ENCODE results near the gene ARHGEF10L. TPM values are rescaled to one million over a fixed set of nuclear protein-coding genes. Genes with fewer than 3 reads are reported as not detected.

The ARHGEF10L gene
- total RNA-seq, 4 donors from 2014 or later, result 30.0 to 61.4 (median 44.7) TPM

DNA sequence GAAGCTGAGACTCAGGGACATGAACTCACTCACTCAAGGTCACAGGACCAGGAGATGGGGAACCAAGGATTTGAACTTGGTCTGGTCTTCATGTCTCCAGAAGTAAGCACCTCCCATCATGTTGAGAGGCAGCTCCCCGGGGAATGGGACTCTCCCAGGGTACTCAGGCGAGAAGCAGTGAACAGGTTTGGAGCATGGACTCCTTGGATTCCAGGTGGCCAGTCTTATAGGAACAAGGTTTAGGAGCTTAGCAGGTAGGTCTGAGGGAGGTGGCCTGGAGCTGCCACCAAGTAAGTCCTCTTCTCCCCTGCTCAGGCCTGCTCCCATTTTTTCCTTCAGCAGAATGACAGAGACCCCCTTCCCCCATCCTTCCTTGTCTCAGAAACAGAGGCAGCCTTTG lies 14.9 kb upstream of the ARHGEF10L start:
- H3K4me3 ChIP-seq, result no peak overlapping the region
- H3K36me3 ChIP-seq, result no peaks in the 10 kb centered on the region
- no peak for DNase-seq
- TF ChIP-seq POLR2A (IDR thresholded peaks at IDR 0.05) (no peak), CTCF (IDR thresholded peaks at IDR 0.05) (no peak)
- H3K27me3 ChIP-seq, result peaks cover 0 to 3% (median 0%) of the 10 kb centered on the region in 4 donors
- WGBS, 2 donors, result 27 to 73% methylated on average over 2 of the region's 2 CpGs
- peaks cover 36 to 88% (median 41%) of the 10 kb centered on the region in 3 donors for H3K4me1 ChIP-seq
- intact Hi-C loops (cut with DNase I), result no loop called here
- H3K27ac ChIP-seq, result peak overlapping the region; percentile 18 to 93 (median 86)
- H3K9me3 ChIP-seq, result no peaks in the 10 kb centered on the region

GRCh38 chr1:17525996-17526686 lies 13.4 kb upstream of the ARHGEF10L start:
- 52 to 57% methylated on average over 3 of the region's 4 CpGs for WGBS, 2 donors
- H3K4me1 ChIP-seq, result peaks cover 35 to 99% (median 47%) of the 10 kb centered on the region in 3 donors
- intact Hi-C loops (cut with DNase I), result no loop called here
- no peaks in the 10 kb centered on the region for H3K9me3 ChIP-seq
- no peak for TF ChIP-seq CTCF (IDR thresholded peaks at IDR 0.05)
- TF ChIP-seq POLR2A (IDR thresholded peaks at IDR 0.05), result no peak
- no peaks in the 10 kb centered on the region for H3K27me3 ChIP-seq
- H3K4me3 ChIP-seq, result no peak overlapping the region
- DNase-seq, result no peak
- no peaks in the 10 kb centered on the region for H3K36me3 ChIP-seq
- H3K27ac ChIP-seq, result peak overlapping the region; percentile 80 to 93 (median 92)

GRCh38 chr1:17527036-17527914 lies 12.2 kb upstream of the ARHGEF10L start:
- Histone ChIP-seq H3K36me3 (no peaks in the 10 kb centered on the region), H3K9me3 (no peaks in the 10 kb centered on the region), H3K27ac (peak overlapping the region; percentile 80 to 93 (median 92)), H3K27me3 (no peaks in the 10 kb centered on the region), H3K4me1 (peaks cover 33 to 99% (median 59%) of the 10 kb centered on the region in 3 donors), H3K4me3 (peak overlapping the region in 1 of 4 donors; percentile 7)
- intact Hi-C loops (cut with DNase I), result no loop called here
- peak in 1 of 6 experiments; percentile 7 for TF ChIP-seq CTCF (IDR thresholded peaks at IDR 0.05)
- TF ChIP-seq POLR2A (IDR thresholded peaks at IDR 0.05), result no peak
- 16 to 18% methylated on average over 11 to 12 of the region's 14 CpGs for WGBS, 2 donors
- no peak for DNase-seq

DNA sequence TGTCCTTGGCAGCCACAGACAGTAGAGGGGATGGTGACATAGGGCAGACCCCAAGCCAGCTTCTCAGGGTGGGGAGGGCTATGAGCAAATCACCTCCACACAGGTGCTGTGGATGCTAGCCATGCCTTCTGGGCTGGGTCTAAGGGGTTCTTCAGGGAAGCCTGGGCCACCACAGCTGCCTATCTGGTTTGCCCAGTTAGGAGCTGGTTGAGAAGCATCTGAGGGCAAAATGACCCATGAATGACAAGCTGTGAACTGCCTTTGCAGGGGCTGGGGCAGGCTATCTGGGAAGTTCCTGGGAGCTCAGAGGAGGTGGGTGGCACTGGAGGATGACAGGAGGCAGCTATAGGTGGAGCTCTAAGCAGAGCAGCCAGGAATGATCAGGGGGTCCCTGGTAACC lies 10.1 kb upstream of the ARHGEF10L start:
- no peak overlapping the region for H3K4me3 ChIP-seq
- no peaks in the 10 kb centered on the region for H3K9me3 ChIP-seq
- intact Hi-C loops (cut with DNase I), result no loop called here
- no peak for DNase-seq
- H3K4me1 ChIP-seq, result peaks cover 27 to 100% (median 64%) of the 10 kb centered on the region in 3 donors
- TF ChIP-seq CTCF (IDR thresholded peaks at IDR 0.05), result no peak
- TF ChIP-seq POLR2A (IDR thresholded peaks at IDR 0.05), result no peak
- H3K27ac ChIP-seq, result peak overlapping the region; percentile 36 to 93 (median 72)
- H3K27me3 ChIP-seq, result no peaks in the 10 kb centered on the region
- H3K36me3 ChIP-seq, result peaks cover 0 to 10% (median 0%) of the 10 kb centered on the region in 3 donors

DNA sequence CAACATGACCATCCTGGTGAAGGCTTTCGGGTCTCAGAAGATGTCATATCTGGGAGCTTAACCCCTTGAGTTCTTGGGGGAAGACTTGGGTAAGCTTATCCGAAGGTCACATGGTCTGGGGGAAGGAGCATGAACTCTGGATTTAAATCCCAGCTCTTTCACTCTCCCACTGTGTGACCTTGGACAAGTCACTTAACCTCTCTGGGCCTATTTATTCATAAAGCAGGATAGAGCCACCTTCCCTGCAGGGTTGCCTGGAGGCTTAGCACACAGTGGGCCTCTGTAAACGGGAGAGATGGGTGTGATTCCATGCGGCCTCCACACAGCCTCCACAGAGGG lies 8.2 kb upstream of the ARHGEF10L start:
- Histone ChIP-seq H3K9me3 (no peaks in the 10 kb centered on the region), H3K4me3 (no peak overlapping the region), H3K27ac (peak overlapping the region; percentile 60 to 93 (median 91)), H3K27me3 (no peaks in the 10 kb centered on the region), H3K4me1 (peaks cover 20 to 100% (median 48%) of the 10 kb centered on the region in 3 donors), H3K36me3 (peaks cover 0 to 18% (median 0%) of the 10 kb centered on the region in 3 donors)
- no peak for DNase-seq
- intact Hi-C loops (cut with DNase I), result no loop called here
- WGBS, 2 donors, result 20 to 29% methylated on average over 2 of the region's 4 CpGs
- TF ChIP-seq CTCF (IDR thresholded peaks at IDR 0.05) (no peak), POLR2A (IDR thresholded peaks at IDR 0.05) (no peak)
